Smooth muscle cell (in vitro differentiated cells): Measurements from ENCODE around the gene AKT1. TPM values are rescaled to one million over a fixed set of nuclear protein-coding genes. Genes with fewer than 3 reads are reported as not detected.

Experiments
- DNase-seq: peaks from one replicate; lab custom pipeline; 2025; ENCODE audit not compliant: unreplicated experiment; lab: John Stamatoyannopoulos, UW
- H2AFZ ChIP-seq: fragments of 200-600 bp; sonication (generic); 2 replicates; pipeline ENCODE4 v1.6.0; 2016; ENCODE audit warnings: antibody characterized with exemption, low read depth, mild to moderate bottlenecking
- H3F3A ChIP-seq: fragments of 200-600 bp; sonication (generic); 2 replicates; pipeline ENCODE4 v1.6.0; 2017; ENCODE audit warnings: antibody characterized with exemption, low read depth
- H3K27ac ChIP-seq: fragments of 200-600 bp; sonication (generic); 2 replicates; pipeline ENCODE4 v1.5.1; 2016; ENCODE audit warnings: low read depth, mild to moderate bottlenecking
- H3K27me3 ChIP-seq: fragments of 200-600 bp; sonication (generic); 2 replicates; pipeline ENCODE4 v1.6.1; 2016; ENCODE audit warnings: low read depth, mild to moderate bottlenecking
- H3K36me3 ChIP-seq: fragments of 200-600 bp; sonication (generic); 2 replicates; pipeline ENCODE4 v1.5.1; 2016; ENCODE audit warnings: low read depth
- H3K4me1 ChIP-seq: fragments of 200-600 bp; sonication (generic); 2 replicates; pipeline ENCODE4 v1.5.1; 2016; ENCODE audit warnings: low read depth
- H3K4me2 ChIP-seq: fragments of 200-600 bp; sonication (generic); 2 replicates; pipeline ENCODE4 v1.6.0; 2016; ENCODE audit warnings: mild to moderate bottlenecking
- H3K4me3 ChIP-seq: fragments of 200-600 bp; sonication (generic); 2 replicates; pipeline ENCODE4 v1.5.1; 2016; ENCODE audit warnings: mild to moderate bottlenecking
- H3K79me2 ChIP-seq: fragments of 200-600 bp; sonication (generic); 2 replicates; pipeline ENCODE4 v1.6.0; 2016; ENCODE audit warnings: low read depth, mild to moderate bottlenecking
- H3K9ac ChIP-seq: fragments of 200-600 bp; sonication (generic); 2 replicates; pipeline ENCODE4 v1.6.0; 2016; ENCODE audit warnings: low read depth
- H3K9me3 ChIP-seq: fragments of 200-600 bp; sonication (generic); replicated peaks from 2 replicates; pipeline ENCODE4 v1.5.1; 2016; ENCODE audit warnings: low read depth
- H4K20me1 ChIP-seq: fragments of 200-600 bp; sonication (generic); 2 replicates; pipeline ENCODE4 v1.6.0; 2016; ENCODE audit warnings: low read depth
- WGBS: methylation state at CpG from one replicate; pipeline ENCODE4 v1.1.7; 2016; ENCODE audit warnings: low lambda C conversion rate; 5-methylcytosine and 5-hydroxymethylcytosine counted together
- polyA plus RNA-seq: library from polyadenylated mRNA; unstranded; fragments of >200 nt; fragmentation: Nextera tagmentation; extraction: Ambion mirVana; gene quantifications from 2 replicates; pipeline ENCODE4 v1.2.1, GENCODE V29; 2016
- total RNA-seq: library from RNA; depleted of rRNA; stranded (reverse); fragments of >200 nt; gene quantifications from 2 replicates; pipeline ENCODE4 v1.2.3, GENCODE V29; 2014
- TF ChIP-seq, protein P1 (sequence below): fragments of 200-600 bp; sonication (generic); IDR thresholded peaks from 2 replicates; pipeline ENCODE4 v1.5.1; 2017; ENCODE audit warnings: borderline replicate concordance, mild to moderate bottlenecking, antibody characterized with exemption; ENCODE audit not compliant: insufficient read depth, poor library complexity, severe bottlenecking

Gene AKT1
- total and polyA plus RNA-seq, 2 experiments from 2014 or later = 99.9 to 189 TPM

DNA sequence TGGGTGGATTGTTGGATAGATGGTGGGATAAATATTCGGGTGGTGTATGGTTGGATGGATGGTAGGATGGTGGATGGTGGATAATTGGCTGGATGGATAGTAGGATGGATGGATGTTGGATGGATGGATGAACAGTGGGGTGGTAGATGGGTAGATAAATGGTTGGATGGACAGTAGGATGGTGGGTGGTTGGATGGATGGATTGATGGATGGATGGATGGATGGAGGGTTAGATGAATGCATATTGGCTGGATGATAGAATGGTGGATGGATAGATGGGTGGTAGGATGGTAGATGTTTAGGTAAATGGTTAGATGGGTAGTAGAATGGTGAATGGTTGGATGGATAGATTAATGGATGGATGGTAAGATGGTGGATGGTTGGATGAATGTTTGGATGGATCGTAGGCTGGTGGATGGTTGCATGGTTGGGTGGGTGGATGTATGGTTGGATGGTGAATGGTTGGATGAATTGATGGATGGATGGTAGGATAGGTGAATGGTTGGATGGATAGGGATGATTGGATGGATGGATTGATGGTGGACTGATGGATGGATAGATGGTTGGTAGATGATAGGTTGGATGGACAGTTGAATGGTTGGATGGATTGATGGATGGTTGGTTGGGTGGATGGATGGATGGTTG, 28.9 kb upstream of the AKT1 start:
- H3K9me3 ChIP-seq = no peaks in the 10 kb centered on the region
- no peak overlapping the region for H3K4me2 ChIP-seq
- H2AFZ ChIP-seq = no peak overlapping the region
- H3K4me1 ChIP-seq = no peaks in the 10 kb centered on the region
- TF ChIP-seq, protein P1, sequence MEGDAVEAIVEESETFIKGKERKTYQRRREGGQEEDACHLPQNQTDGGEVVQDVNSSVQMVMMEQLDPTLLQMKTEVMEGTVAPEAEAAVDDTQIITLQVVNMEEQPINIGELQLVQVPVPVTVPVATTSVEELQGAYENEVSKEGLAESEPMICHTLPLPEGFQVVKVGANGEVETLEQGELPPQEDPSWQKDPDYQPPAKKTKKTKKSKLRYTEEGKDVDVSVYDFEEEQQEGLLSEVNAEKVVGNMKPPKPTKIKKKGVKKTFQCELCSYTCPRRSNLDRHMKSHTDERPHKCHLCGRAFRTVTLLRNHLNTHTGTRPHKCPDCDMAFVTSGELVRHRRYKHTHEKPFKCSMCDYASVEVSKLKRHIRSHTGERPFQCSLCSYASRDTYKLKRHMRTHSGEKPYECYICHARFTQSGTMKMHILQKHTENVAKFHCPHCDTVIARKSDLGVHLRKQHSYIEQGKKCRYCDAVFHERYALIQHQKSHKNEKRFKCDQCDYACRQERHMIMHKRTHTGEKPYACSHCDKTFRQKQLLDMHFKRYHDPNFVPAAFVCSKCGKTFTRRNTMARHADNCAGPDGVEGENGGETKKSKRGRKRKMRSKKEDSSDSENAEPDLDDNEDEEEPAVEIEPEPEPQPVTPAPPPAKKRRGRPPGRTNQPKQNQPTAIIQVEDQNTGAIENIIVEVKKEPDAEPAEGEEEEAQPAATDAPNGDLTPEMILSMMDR = no peak
- no peak overlapping the region for H3K27ac ChIP-seq
- H3K27me3 ChIP-seq = no peaks in the 10 kb centered on the region
- 97% methylated on average over 2 of the region's 2 CpGs for WGBS
- H3K36me3 ChIP-seq = no peaks in the 10 kb centered on the region
- H4K20me1 ChIP-seq = no peaks in the 10 kb centered on the region
- H3K4me3 ChIP-seq = no peak overlapping the region
- no peak overlapping the region for H3K9ac ChIP-seq
- H3F3A ChIP-seq = peaks cover 9% of the 10 kb centered on the region
- H3K79me2 ChIP-seq = no peaks in the 10 kb centered on the region
- DNase-seq = no peak

DNA sequence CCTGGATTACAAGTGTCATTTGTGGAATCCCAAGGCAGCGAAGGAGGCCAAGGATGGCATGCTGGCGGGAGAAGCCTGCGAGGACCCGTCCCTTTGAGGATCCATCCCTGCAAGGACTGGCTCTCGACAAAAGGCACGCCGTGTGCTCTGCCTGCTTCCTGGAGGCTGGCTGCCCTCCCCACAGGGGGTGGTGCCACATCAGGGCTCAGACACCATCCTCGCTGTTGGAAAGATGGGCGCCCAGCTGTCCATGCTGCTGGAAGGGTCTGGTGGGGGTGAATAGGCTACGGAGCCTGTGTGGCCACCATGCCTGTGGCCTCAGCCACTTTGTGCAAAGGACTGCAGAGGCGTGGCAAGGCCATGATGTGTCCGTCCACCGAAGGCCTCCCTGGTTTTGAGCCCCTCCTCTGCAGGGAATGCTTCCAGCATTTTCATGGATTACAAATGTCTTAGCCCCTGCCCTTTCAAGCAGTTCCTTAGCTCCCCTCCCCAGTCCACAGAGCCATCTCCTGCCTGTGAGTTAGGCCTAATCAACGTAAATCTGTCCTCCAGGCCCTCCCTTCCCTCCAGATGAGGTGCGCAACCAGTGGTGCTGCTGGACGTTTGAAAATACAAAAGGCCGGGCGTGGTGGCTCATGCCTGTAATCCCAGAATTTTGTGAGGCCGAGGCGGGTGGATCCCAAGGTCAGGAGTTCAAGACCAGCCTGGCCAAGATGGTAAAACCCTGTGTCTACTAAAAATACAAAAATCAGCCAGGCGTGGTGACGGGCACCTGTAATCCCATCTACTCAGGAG, 27.5 kb upstream of the AKT1 start:
- no peaks in the 10 kb centered on the region for H3K27me3 ChIP-seq
- peaks cover 9% of the 10 kb centered on the region for H3F3A ChIP-seq
- H3K4me3 ChIP-seq = no peak overlapping the region
- no peaks in the 10 kb centered on the region for H4K20me1 ChIP-seq
- H2AFZ ChIP-seq = no peak overlapping the region
- no peak overlapping the region for H3K9ac ChIP-seq
- no peaks in the 10 kb centered on the region for H3K36me3 ChIP-seq
- no peak overlapping the region for H3K27ac ChIP-seq
- no peaks in the 10 kb centered on the region for H3K79me2 ChIP-seq
- no peaks in the 10 kb centered on the region for H3K4me1 ChIP-seq
- H3K4me2 ChIP-seq = no peak overlapping the region
- TF ChIP-seq, protein P1 = no peak
- WGBS = 89% methylated on average over 22 of the region's 22 CpGs
- no peaks in the 10 kb centered on the region for H3K9me3 ChIP-seq
- no peak for DNase-seq

DNA sequence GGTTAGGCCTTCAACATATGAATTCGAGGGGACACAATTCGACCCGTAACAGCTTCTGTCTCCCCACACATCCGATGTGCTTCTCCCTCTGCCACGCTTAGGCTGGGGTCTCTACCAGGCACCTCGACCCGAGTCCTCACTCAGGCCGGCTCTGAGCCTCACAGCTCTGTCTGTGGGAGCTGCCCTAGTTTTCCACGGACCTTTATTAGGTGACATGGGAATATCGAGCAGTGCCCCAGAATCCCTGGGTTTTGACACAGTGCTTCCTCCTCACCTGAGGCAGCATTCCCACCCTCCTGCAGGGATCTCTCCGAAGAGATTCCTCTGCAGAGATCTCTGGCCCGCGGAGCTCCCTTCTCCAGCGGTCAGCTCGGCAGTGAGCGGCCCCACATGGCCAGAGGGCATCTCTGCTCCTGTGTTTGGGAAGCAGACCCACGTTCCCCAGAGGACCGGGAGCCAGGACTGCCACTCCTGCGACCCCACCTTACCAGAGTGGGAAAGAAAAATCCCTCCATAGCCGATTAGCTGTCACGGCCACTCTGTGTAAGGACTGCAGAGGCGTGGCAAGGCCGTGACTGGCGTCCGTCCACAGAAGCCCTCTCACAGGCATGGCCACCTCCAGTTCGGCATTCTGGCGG, 26.5 kb upstream of the AKT1 start:
- Histone ChIP-seq H3K4me2 (no peak overlapping the region), H3K4me3 (no peak overlapping the region), H3K9me3 (no peaks in the 10 kb centered on the region), H4K20me1 (no peaks in the 10 kb centered on the region), H3K36me3 (no peaks in the 10 kb centered on the region), H3K9ac (no peak overlapping the region), H3K27ac (no peak overlapping the region), H3F3A (peaks cover 9% of the 10 kb centered on the region), H3K79me2 (peaks cover 3% of the 10 kb centered on the region), H3K4me1 (peaks cover under 1% of the 10 kb centered on the region), H3K27me3 (no peaks in the 10 kb centered on the region), H2AFZ (no peak overlapping the region)
- DNase-seq = no peak
- TF ChIP-seq, protein P1 = no peak
- WGBS = 88% methylated on average over 27 of the region's 27 CpGs
